GM19467 (cell line): ENCODE results near the gene MSL1.
"Not testable (repeated sequence)": the region's sequence is repeated elsewhere in the genome, so short reads cannot be mapped to it uniquely, and the experiment has no call there.

Source experiments
- ATAC-seq: cut with Tn5 transposase; IDR thresholded peaks from one replicate; pipeline ENCODE4 v1.9.1; 2021; ENCODE audit warnings: mild to moderate bottlenecking, moderate library complexity; ENCODE audit not compliant: unreplicated experiment

The MSL1 gene

DNA sequence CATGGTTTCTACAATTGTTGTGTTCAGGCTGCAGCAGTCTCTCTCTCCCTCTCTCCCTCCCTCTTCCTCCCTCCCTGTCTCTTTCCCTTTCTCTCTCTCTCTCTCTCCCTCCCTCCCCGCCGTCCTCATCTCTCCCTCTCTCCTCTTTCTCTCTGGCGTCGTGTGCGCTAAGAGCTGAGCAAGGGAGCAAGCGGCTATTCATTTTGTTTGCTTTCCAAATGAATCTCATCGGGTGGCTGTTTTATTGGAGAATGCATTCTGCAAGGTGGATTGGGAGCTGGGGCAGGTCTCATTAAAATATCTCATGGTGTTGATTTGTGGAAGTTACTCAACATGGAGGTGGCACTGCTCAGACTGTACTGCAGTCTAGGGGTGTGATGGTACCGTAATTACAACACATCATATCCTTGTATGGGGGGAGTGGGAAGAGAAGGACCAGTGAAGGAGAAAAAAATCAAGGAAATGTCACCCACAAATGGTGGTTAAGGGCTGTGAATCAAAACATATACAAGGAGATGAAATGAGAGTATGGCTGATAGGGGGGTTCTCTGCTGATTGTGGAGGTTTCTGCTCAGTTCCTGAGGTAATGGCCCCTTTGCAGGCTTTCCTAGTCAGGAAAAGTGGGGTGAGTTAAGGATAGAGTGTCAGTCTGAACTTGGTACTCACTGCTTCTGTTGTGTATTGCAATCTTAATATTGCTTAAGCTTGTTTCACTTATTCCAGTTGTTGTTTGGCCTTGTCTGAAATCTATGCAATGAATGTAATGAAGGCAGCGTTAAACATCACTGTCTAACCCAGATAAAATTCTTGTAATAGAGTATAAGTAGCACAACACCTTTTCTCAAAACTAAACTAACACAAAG, 2.7 kb downstream of the MSL1 start:
- ATAC-seq, result no peak

DNA sequence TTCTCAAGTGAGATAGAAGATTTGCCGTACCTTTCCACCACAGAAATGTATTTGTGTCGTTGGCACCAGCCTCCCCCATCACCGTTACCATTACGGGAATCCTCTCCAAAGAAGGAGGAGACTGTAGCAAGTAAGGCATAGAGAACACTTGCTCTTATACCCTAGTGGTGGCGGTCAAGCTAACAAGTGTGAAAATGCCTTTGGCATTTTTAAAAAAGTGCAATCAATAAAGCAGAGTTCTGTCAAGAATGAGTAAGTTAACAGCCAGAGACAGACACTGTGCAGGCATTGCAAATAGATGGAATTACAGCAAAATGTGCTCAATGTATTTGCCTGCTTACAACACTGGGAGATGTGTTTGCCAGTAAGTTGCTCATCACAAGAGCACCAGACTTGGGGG, 7.7 kb downstream of the MSL1 start:
- ATAC-seq, result no peak

DNA sequence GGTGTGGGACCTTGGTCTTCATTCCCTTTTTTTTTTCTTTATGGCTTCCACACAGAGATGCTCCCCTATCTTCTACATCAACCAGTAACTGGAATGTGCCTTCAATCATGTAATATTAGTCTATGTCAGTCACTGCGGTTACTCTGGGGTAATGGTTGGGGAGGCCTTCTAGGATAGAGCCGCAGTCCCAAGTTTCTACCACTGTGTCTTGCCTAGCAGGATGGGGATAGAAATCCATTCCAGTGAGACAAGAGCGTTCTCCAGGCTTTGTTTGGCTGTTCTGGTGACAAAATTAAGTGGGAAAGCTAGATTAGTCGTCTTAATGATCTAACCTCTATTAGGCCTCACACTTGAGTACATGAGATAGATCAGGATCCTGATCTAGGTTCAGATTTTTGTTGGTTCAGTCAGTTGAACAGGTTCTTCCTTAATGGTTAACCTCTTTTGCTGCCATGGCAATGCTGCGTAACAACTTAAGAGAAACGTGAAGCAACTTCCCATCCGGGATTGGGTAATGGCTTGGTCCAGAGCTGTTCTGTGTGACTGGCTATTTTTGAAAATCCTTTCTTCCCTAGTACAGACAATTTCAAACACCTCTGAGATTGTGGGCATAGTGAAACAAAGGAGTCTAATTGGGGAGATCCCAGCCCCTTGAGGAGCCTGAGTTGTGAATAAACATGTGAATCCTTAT, 8.7 kb downstream of the MSL1 start:
- no peak for ATAC-seq

DNA sequence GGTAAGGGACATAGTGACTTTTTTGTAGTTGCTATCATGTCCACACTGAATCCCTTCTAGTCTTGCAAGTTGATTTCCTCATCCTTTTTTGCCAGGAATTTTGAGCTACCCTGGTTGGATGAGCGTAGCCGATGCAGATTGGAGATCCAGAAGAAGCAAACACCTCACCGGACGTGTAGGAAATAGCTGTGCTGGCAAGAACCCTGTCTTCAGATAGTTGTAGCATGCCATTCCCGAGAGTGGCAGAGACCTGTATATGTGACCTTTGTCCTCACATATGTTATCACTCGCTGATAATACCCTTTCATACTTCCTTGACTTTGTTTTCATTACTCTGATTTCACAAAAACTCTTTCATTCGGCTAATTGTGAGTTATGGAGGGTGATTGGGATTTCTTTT, 12.4 kb downstream of the MSL1 start:
- no peak for ATAC-seq

DNA sequence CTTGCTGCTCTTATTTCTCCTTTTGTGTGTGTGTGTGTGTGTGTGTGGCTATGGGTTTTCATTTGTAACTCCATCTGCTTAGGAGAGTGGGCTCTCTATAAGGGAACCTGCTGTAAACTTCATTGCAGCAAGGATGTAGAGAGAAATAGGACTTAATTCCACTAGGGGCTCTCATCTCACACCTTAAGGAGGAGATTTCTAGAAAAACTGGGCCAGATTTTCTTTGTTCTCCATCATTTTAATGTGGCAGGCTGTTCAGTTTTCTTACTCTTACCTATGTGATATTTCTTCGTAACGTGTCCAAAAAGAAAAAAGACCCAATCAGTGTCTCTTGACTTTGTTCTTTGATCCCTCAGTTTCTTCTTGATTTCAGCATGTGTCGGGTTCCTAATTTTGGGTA, 14.0 kb downstream of the MSL1 start:
- ATAC-seq, result no peak

DNA sequence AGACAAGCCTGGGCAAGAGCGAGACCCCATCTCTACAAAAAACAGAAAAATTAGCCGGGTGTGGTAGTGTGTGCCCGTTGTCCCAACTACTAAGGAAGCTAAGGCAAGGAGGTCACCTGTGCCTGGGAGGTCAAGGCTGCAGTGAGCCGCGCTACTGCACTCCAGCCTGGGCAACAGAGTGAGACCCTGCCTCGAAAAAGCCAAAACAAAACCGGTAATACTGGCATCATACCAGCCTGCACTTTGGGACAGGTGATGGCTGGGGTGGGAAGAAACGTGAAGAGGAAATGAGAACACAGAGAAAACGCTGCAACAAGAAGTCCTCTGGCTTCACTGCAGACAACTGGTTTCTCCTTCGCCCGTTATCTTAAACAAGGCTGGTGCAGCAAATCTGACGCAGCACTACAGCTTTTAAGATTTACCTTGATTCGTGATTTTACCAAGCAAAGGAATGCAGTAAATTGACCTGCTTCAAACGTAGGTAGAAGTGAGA, 17.8 kb downstream of the MSL1 start:
- peak; percentile 5 for ATAC-seq

DNA sequence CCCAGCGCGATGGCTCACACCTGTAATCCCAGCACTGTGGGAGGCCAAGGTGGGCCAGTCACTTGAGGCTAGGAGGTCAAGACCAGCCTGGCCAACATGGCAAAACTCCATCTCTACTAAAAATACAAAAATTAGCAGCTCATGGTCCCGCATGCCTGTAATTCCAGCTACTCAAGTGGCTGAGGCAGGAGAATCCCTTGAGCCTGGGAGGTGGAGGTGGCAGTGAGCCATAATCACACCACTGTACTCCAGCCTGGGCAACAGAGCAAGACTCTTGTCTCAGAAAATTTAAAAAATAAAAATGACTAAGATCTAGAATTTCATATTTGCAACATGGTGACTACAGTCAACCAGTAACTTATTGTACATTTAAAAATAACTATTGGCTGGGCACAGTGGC, 21.4 kb downstream of the MSL1 start:
- ATAC-seq, result not testable (repeated sequence)

DNA sequence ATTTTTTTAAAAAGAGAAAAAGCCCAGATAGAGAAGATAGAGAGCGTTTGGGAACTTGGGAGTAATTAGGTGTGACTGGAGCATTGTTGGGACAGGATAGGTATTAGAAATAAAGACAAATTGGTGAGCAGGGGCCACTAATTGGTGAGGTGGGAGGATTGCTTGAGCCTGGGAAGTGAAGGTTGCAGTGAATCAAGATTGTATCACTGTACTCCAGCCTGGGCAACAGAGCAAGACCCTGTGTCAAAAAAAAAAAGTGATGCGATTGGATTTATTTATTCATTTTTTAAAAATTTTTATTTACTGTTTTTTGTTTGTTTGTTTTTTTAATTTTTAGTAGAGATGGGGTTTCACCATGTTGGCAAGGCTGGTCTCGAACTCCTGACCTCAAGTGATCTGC, 23.7 kb downstream of the MSL1 start:
- no peak for ATAC-seq

DNA sequence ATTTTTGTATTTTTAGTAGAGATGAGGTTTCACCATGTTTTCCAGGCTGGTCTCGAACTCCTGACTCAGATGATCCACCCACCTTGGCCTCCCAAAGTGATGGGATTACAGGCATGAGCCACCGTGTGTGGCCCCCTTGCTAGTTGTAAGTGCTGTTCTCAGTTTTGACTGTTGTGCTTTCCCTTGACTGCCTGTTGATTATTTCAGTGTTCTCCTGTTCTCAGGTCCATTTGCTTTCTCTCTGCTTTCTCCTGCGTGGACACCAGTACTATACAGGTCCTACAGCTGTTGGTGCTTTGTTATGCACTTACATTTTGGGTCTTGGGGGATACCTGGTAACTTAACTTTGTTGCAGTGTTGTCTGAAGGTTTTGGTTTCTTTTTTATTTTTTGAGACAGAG, 26.8 kb downstream of the MSL1 start:
- no peak for ATAC-seq

DNA sequence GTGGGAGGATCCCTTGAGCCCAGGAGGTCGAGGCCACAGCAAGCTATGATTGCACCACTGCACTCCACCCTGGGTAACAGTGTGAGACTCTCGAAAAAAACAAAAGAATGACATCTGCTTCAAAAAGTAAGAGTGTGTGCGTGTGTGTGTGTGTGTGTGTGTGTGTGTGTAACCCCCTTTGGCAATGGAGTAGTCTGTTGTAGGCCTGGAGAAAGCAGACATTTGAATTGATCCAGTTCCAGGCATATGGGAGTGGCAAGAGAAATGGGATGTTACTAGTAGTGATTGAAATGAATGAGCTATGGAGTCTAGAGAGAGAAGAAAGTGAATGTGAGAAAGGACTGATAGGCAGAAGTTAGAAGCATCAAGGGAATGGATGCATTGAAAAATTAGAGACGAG, 28.5 kb downstream of the MSL1 start:
- ATAC-seq, result no peak

DNA sequence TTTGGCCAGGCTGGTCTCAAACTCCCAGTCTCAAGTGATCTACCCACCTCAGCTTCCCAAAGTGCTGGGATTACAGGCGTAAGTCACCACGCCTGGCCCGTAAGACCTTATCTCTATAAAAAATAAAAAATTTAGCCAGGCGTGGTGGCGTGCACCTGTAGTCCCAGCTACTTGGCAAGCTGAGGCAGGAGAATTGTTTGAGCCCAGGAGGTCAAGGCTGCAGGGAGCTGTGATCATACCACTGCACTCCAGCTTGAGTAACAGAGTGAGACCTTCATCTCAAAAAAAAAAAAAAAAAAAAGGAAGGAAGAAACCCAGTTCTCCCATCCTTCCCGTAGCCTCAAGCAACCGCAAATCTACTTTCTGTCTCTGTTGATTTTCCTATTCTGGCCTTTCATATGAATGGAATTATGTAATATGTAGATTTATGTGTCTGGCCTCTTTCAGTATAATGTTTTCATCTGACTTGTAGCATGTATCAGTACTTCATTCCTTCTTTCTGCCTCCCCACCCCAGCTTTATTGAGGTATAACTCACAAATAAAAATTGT, 29.7 kb downstream of the MSL1 start:
- ATAC-seq, result no peak

DNA sequence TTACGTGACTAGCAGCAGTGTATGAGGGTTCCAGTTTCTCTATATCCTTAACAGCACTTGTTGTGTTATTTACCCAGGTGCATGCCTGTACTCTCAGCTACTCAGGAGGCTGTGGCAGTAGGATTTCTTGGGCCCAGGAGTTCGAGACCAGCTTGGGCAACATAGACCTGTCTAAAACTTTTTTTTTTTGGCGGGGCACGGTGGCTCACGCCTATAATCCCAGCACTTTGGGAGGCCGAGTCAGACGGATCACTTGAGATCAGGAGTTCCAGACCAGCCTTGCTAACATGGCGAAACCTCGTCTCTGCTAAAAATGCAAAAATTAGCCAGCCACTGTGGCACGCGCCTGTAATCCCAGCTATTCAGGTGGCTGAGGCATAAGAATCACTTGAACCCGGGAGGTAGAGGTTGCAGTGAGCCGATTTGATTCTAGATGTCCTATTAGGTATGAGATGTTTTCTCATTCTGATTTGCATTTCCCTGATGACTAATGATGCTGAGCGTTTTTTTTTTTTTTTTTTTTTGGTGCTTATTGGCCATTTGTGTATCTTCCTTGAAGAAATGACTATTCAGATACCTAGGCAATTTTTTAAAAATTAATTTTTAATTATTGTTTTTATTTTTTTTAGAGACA, 31.9 kb downstream of the MSL1 start:
- ATAC-seq, result no peak

DNA sequence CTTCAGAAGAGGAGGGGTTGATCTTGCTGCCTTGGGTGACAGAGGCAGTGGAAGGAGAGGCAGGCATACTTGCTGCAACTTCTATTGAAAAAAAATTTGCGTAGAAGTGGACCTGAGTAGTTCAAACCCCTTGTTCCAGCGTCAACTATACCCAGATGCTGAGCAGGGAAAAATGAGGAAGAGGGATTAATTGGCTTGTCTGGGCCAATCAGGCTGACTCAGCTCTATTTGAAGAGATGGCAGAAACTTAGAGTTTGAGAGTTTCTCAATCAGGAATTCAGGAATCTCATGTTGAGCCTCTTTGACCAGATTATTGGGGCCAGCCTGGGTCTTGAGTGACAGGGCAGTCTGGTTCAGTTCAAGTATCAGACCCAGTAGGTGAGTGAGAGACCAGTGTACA, 36.2 kb downstream of the MSL1 start:
- no peak for ATAC-seq

DNA sequence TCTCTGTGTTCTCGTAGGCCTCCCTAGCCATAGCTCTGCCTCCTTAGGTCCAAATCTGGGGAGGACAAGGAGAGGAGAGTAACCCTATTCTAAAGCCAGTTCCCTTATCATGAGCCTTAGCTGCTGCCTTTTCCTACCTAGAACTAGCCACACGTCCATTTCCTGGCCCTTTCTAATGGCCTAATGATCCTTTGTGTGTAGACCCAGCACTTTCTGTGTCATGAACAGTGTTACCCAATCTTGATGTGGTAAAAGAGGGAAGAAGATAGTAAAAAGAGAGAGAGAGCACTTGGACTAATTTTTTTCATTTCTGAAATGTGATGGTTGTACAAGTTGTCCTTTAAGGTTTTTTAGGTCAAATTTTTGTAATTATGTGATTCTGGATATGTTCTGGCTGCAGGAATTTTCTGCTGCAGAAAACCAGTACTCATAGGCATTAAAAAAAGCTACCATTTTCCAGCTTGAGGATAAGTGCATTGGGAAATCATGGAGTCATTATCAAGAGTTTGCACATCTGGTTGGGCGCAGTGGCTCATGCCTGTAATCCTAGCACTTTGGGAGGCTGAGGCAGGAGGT, 36.8 kb downstream of the MSL1 start:
- ATAC-seq, result no peak

DNA sequence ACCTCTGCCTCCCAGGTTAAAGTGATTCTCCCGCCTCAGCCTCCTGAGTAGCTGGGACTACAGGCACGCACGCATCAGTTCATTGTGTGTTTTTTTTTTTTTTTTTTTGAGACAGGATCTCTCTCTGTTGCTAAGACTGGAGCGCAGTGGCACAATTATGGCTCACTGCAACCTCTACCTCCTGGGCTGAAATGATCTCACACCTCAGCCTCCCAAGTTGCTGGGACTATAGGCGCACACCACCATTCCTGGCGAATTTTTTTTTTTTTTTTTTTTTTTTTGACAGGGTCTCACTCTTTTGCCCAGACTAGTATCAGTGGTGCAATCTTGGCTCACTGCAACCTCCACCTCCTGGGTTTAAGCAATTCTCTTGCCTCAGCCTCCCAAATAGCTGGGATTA, 37.7 kb downstream of the MSL1 start:
- no peak for ATAC-seq

DNA sequence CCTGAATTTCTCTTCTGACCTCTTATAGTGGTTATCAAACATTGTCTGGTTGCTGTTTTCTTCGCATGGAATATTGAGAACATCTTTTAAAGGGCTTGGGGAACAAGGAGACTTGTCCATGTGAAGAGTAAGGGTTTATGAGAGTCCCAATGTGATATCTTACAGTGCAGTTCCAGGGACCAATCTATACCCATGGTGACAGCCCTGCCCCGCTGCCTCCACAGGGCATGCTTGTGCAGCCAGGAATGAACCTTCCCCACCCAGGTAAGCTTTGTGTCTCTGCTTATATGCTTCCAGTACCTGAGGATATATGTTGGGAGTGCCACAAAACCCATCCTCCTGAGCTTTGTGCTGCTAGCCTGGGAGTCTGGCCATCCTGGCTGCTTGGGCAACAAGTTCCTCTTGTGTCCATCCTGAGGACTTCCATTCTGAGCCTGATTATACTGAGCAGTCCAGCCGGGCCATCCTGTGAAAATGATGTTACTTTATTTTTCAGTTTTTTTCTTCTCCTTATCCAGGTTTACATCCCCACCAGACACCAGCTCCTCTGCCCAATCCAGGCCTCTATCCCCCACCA, 46.0 kb downstream of the MSL1 start:
- ATAC-seq, result no peak

DNA sequence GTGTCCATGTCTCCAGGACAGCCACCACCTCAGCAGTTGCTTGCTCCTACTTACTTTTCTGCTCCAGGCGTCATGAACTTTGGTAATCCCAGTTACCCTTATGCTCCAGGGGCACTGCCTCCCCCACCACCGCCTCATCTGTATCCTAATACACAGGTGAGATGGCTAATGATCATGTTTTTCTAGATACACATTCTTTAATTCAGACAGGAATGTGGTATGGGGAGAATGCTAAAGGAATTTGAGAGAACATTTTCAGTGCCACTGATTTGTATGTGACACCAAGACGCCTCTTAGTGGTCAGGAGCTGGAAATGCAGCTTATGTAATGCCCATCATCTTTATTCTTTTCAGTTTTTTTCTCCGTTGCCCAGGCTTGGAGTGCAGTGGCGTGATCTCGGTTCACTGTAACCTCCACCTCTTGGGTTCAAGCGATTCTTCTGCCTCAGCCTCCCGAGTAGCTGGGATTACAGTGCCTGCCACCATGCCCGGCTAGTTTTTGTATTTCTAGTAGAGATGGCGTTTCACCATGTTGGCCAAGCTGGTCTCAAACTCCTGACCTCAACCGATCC, 46.6 kb downstream of the MSL1 start:
- no peak for ATAC-seq

DNA sequence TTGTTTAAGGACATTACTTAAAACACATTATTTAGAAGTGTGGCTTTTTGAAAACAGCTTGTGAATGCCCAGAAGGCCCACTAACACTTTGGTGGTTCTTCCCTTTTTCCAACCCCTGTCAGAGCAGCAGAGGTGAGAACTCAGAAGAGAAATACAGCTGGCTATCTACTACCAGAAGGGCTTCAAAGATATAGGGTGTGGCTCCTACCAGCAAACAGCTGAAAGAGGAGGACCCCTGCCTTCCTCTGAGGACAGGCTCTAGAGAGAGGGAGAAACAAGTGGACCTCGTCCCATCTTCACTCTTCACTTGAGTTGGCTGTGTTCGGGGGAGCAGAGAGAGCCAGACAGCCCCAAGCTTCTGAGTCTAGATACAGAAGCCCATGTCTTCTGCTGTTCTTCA, 48.6 kb downstream of the MSL1 start:
- no peak for ATAC-seq

DNA sequence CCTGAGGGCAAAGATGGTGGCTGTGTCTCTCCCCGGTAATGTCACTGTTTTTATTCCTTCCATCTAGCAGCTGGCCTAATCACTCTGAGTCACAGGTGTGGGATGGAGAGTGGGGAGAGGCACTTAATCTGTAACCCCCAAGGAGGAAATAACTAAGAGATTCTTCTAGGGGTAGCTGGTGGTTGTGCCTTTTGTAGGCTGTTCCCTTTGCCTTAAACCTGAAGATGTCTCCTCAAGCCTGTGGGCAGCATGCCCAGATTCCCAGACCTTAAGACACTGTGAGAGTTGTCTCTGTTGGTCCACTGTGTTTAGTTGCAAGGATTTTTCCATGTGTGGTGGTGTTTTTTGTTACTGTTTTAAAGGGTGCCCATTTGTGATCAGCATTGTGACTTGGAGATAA, 50.0 kb downstream of the MSL1 start:
- ATAC-seq, result no peak

DNA sequence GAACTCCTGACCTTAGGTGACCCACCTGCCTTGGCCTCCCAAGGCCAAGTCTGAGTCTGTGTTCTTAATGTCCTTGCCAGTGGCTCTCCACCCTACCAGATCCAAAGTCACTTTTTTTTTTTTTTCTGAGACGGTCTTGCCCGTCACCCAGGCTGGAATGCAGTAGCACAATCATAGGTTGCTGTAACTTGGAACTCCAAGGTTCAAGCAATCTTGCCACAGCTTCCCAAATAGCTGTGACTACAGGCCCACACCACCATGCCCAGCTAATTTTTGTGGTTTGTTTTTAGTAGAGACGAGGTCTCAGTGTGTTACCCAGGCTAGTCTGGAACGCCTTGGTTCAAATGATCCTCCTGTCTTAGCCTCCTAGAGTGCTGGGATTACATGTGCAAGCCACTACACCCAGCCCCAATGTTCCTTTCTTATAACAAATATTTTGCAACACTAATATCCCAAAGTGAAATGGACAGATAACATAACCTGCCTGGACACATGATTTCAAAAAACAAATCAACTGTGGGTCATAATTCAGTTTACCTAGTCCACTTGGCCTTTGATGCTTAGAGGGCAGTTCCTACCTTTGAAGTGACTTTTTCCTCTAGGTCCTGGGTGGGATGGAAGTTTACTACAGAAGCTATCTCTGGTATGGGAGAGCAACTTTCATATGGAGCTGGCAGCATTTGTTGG, 51.5 kb downstream of the MSL1 start:
- ATAC-seq, result no peak
